ENCODE data around the gene CTNND2. TPM values are rescaled to one million over a fixed set of nuclear protein-coding genes. Genes with fewer than 3 reads are reported as not detected.
A peak's percentile ranks its signal among the peaks of the same experiment; 100 is the strongest.

CTNND2 gene
- total and polyA plus RNA-seq, 10 donors, result 0.93 to 51.0 (median 21.5) TPM

GRCh38 chr5:11873587-11873986 lies 30.7 kb downstream of the CTNND2 start:
- WGBS, 5 donors, result 64 to 81% (median 76%) methylated on average over 4 of the region's 4 CpGs
- H3K9me3 ChIP-seq, result peaks cover 0 to 13% (median 0%) of the 10 kb centered on the region in 8 donors
- no peaks in the 10 kb centered on the region for H3K36me3 ChIP-seq
- intact Hi-C loops (cut with DNase I; ENCODE audit: low total_unique reads), result no loop called here
- H3K4me3 ChIP-seq, result no peak overlapping the region
- no peak overlapping the region for H3K27ac ChIP-seq
- DNase-seq, result no peak
- H3K27me3 ChIP-seq (replicated peaks in 1 of 7), result no peaks in the 10 kb centered on the region
- no peak for TF ChIP-seq POLR2AphosphoS5 (IDR thresholded peaks at IDR 0.05)
- TF ChIP-seq POLR2A (IDR thresholded peaks at IDR 0.05), result no peak
- TF ChIP-seq CTCF (IDR thresholded peaks at IDR 0.05 in 8 of 11, conservative IDR thresholded peaks at IDR 0.05 in 3 of 11), result no peak
- H3K4me1 ChIP-seq, result no peaks in the 10 kb centered on the region

GRCh38 chr5:11869203-11869602 lies 35.0 kb downstream of the CTNND2 start:
- H3K36me3 ChIP-seq, result no peaks in the 10 kb centered on the region
- no peak for DNase-seq
- no peak overlapping the region for H3K27ac ChIP-seq
- H3K4me1 ChIP-seq, result peaks cover 0 to 17% (median 4%) of the 10 kb centered on the region in 6 donors
- H3K4me3 ChIP-seq, result no peak overlapping the region
- no peaks in the 10 kb centered on the region for H3K27me3 ChIP-seq (replicated peaks in 1 of 7)
- 76 to 97% (median 85%) methylated on average over 1 of the region's 1 CpG for WGBS, 5 donors
- no peak for TF ChIP-seq POLR2AphosphoS5 (IDR thresholded peaks at IDR 0.05)
- peaks cover 0 to 15% (median 0%) of the 10 kb centered on the region in 8 donors for H3K9me3 ChIP-seq
- intact Hi-C loops (cut with DNase I; ENCODE audit: low total_unique reads), result no loop called here

GRCh38 chr5:11863911-11864310 lies 40.3 kb downstream of the CTNND2 start:
- Histone ChIP-seq H3K4me3 (no peak overlapping the region), H3K9me3 (peaks cover 0 to 2% (median 0%) of the 10 kb centered on the region in 8 donors), H3K27ac (peak overlapping the region in 5 of 8 donors; percentile 24 to 61 (median 49)), H3K4me1 (peaks cover 0 to 19% (median 5%) of the 10 kb centered on the region in 6 donors), H3K36me3 (no peaks in the 10 kb centered on the region), H3K27me3 (replicated peaks in 1 of 7) (no peaks in the 10 kb centered on the region)
- intact Hi-C loops (cut with DNase I; ENCODE audit: low total_unique reads), result no loop called here
- TF ChIP-seq POLR2AphosphoS5 (IDR thresholded peaks at IDR 0.05) (peak in 2 of 3 donors; percentile 72 to 75), CTCF (IDR thresholded peaks at IDR 0.05 in 8 of 11, conservative IDR thresholded peaks at IDR 0.05 in 3 of 11) (no peak)
- WGBS, 5 donors, result 51 to 66% (median 54%) methylated on average over 10 of the region's 10 CpGs
- no peak for DNase-seq

- no peaks in the 10 kb centered on the region for H3K4me1 ChIP-seq
- H3K4me3 ChIP-seq, result no peak overlapping the region
- H3K36me3 ChIP-seq, result no peaks in the 10 kb centered on the region
- TF ChIP-seq POLR2A (IDR thresholded peaks at IDR 0.05) (no peak), CTCF (IDR thresholded peaks at IDR 0.05 in 8 of 11, conservative IDR thresholded peaks at IDR 0.05 in 3 of 11) (no peak), POLR2AphosphoS5 (IDR thresholded peaks at IDR 0.05) (no peak)
- no peaks in the 10 kb centered on the region for H3K9me3 ChIP-seq
- no peak for DNase-seq
- WGBS, 5 donors, result 83 to 90% (median 86%) methylated on average over 7 of the region's 7 CpGs
- no peaks in the 10 kb centered on the region for H3K27me3 ChIP-seq (replicated peaks in 1 of 7)
- intact Hi-C loops (cut with DNase I; ENCODE audit: low total_unique reads), result no loop called here
- H3K27ac ChIP-seq, result no peak overlapping the region
Observed at GRCh38 chr5:11857391-11857790, 46.9 kb downstream of the CTNND2 start.

GRCh38 chr5:11854936-11855335 lies 49.3 kb downstream of the CTNND2 start:
- 69 to 73% (median 72%) methylated on average over 5 of the region's 5 CpGs for WGBS, 5 donors
- no peak for TF ChIP-seq POLR2A (IDR thresholded peaks at IDR 0.05)
- TF ChIP-seq POLR2AphosphoS5 (IDR thresholded peaks at IDR 0.05), result no peak
- TF ChIP-seq CTCF (IDR thresholded peaks at IDR 0.05 in 8 of 11, conservative IDR thresholded peaks at IDR 0.05 in 3 of 11), result no peak
- no peaks in the 10 kb centered on the region for H3K9me3 ChIP-seq

More at GRCh38 chr5:11854936-11855335, 49.3 kb downstream of the CTNND2 start:
- no peaks in the 10 kb centered on the region for H3K4me1 ChIP-seq
- H3K36me3 ChIP-seq, result no peaks in the 10 kb centered on the region
- H3K27me3 ChIP-seq (replicated peaks in 1 of 7), result no peaks in the 10 kb centered on the region
- H3K27ac ChIP-seq, result no peak overlapping the region
- no peak for DNase-seq
- no peak overlapping the region for H3K4me3 ChIP-seq
- intact Hi-C loops (cut with DNase I; ENCODE audit: low total_unique reads), result no loop called here
